DOHH2 (cell line): Measurements from ENCODE around the gene NUDT8.
A peak's percentile ranks its signal among the peaks of the same experiment; 100 is the strongest.

Experiments
- EZH2phosphoT487 ChIP-seq: fragments of 200-600 bp; sonication (generic); IDR thresholded peaks from 2 replicates; pipeline ENCODE4 v1.6.1; 2017; ENCODE audit warnings: borderline replicate concordance, mild to moderate bottlenecking, antibody characterized with exemption, low read length, moderate library complexity, mixed read lengths
- TF ChIP-seq, protein P1 (sequence below): fragments of 200-600 bp; sonication (generic); IDR thresholded peaks from one replicate; pipeline ENCODE4 v1.5.1; 2014; ENCODE audit warnings: antibody characterized with exemption, mild to moderate bottlenecking, low read depth, low read length; ENCODE audit not compliant: poor library complexity, severe bottlenecking

DNA sequence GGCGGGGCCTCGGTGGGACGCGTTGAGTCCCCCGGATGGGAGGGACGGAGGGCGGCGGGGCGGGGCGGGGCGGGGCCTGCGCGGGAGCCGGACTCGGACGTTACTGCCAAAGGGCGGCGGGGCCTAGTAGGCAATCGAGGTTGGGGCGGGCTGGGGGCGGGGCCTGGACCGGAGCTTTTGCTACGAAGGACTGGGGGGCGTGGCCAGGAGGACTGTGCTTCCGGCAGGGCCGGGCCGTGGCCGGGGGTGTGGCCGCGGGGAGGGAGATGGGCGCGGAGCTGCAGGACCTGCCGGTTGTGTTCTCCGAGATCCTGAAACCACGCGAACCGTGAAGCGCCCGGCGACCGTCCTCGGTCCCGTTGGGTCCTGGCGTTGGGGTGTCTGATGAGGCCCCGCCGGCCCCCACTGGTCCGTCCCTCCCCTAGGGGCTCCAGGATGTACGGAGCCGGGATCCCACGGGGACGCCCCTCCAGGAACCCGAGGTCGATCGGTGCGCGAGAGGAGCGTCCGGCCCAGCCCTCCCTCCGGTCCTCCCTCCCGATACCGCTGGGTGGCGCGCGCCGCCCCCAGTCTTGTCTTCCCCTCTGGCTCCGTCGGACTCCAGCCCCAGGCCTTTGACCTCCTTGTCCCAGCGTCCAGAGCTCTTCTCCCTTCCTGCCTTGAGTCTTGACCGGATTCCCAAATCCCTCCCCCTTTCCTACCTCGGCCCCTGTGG is 648 bp upstream of the NUDT8 start:
- TF ChIP-seq EZH2phosphoT487 = no peak
- TF ChIP-seq, protein P1, sequence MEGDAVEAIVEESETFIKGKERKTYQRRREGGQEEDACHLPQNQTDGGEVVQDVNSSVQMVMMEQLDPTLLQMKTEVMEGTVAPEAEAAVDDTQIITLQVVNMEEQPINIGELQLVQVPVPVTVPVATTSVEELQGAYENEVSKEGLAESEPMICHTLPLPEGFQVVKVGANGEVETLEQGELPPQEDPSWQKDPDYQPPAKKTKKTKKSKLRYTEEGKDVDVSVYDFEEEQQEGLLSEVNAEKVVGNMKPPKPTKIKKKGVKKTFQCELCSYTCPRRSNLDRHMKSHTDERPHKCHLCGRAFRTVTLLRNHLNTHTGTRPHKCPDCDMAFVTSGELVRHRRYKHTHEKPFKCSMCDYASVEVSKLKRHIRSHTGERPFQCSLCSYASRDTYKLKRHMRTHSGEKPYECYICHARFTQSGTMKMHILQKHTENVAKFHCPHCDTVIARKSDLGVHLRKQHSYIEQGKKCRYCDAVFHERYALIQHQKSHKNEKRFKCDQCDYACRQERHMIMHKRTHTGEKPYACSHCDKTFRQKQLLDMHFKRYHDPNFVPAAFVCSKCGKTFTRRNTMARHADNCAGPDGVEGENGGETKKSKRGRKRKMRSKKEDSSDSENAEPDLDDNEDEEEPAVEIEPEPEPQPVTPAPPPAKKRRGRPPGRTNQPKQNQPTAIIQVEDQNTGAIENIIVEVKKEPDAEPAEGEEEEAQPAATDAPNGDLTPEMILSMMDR = peak; percentile 88
